ENCODE results near the gene NPAS3.

Gene NPAS3

DNA sequence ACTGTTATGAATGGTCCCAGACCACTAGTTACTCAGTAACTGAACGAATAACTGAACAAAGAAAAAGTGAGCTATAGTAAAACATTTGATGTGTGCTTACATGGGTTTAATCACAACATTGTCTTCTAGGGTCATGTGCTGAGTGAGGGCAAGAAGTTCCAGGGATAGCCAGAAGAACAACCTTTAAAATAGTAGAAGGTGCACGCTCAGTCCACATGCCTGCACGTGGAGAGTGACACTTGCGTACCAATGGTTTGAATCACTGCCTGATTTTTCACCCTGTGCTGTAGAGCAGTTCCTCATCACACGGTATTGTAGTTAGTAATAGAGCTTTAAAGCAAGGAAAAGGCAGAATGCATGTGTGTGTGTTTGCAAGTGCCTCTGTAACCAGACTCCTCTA lies 788.0 kb downstream of the NPAS3 start:
- H3K4me3 Mint-ChIP-seq: no peak overlapping the region
- no peaks in the 10 kb centered on the region for H3K9me3 Mint-ChIP-seq
- H3K27me3 Mint-ChIP-seq (ENCODE audit: low read depth): no peaks in the 10 kb centered on the region
- no peak overlapping the region for H3K27ac Mint-ChIP-seq
- TF ChIP-seq, protein P1, sequence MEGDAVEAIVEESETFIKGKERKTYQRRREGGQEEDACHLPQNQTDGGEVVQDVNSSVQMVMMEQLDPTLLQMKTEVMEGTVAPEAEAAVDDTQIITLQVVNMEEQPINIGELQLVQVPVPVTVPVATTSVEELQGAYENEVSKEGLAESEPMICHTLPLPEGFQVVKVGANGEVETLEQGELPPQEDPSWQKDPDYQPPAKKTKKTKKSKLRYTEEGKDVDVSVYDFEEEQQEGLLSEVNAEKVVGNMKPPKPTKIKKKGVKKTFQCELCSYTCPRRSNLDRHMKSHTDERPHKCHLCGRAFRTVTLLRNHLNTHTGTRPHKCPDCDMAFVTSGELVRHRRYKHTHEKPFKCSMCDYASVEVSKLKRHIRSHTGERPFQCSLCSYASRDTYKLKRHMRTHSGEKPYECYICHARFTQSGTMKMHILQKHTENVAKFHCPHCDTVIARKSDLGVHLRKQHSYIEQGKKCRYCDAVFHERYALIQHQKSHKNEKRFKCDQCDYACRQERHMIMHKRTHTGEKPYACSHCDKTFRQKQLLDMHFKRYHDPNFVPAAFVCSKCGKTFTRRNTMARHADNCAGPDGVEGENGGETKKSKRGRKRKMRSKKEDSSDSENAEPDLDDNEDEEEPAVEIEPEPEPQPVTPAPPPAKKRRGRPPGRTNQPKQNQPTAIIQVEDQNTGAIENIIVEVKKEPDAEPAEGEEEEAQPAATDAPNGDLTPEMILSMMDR (IDR thresholded peaks at IDR 0.05; ENCODE audit: unreplicated experiment in 3 of 3): no peak
- no peaks in the 10 kb centered on the region for H3K36me3 Mint-ChIP-seq (ENCODE audit: low read depth)
- H3K4me1 Mint-ChIP-seq: peaks cover 16% of the 10 kb centered on the region

DNA sequence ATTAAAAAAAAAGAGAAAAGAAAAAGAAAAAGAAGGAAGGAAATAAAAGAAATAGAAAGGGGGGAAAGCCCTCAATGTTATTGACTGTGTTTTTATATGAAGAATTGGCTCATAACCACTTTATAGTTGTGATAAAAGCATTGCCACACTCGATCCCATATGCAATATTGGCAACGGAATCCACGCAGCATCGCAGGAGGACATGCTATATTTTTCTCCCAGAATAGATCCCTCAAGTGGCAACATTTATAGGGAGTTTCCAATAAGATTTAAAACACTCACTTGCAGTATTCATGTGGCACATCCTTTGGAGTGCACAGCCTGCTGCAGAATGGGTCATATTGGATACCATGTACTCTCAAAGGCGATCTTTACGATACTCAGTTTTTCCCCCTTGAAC lies 788.9 kb downstream of the NPAS3 start:
- H3K4me1 Mint-ChIP-seq: peaks cover 16% of the 10 kb centered on the region
- TF ChIP-seq, protein P1 (IDR thresholded peaks at IDR 0.05; ENCODE audit: unreplicated experiment in 3 of 3): no peak
- no peaks in the 10 kb centered on the region for H3K36me3 Mint-ChIP-seq (ENCODE audit: low read depth)
- H3K27me3 Mint-ChIP-seq (ENCODE audit: low read depth): no peaks in the 10 kb centered on the region
- no peaks in the 10 kb centered on the region for H3K9me3 Mint-ChIP-seq
- no peak overlapping the region for H3K4me3 Mint-ChIP-seq
- no peak overlapping the region for H3K27ac Mint-ChIP-seq

DNA sequence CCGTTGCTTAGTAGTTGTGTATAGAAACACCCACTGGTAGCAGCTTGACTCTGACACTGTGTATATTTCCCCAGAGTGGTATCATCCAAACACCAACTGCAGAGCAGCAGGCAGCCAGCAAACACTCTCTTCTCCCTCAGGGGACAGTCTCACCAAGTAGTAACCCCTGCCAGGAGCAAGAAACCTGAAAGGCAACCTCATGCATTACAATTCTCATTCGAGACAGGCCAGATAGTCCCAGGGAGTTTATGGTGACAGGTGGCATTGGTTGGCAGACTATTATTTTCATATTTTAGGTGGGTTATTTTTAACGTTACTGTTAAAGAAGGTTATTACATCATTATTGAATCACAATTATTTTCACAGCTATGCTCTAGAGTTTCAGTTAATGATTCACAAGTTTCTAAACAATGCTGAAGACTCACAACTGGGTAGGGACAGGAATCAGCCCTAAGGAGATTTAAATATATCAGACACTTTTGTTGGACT lies 789.4 kb downstream of the NPAS3 start:
- no peaks in the 10 kb centered on the region for H3K27me3 Mint-ChIP-seq (ENCODE audit: low read depth)
- no peak overlapping the region for H3K4me3 Mint-ChIP-seq
- H3K9me3 Mint-ChIP-seq: no peaks in the 10 kb centered on the region
- H3K27ac Mint-ChIP-seq: no peak overlapping the region
- H3K4me1 Mint-ChIP-seq: peaks cover 16% of the 10 kb centered on the region
- H3K36me3 Mint-ChIP-seq (ENCODE audit: low read depth): no peaks in the 10 kb centered on the region
- TF ChIP-seq, protein P1 (IDR thresholded peaks at IDR 0.05; ENCODE audit: unreplicated experiment in 3 of 3): no peak

DNA sequence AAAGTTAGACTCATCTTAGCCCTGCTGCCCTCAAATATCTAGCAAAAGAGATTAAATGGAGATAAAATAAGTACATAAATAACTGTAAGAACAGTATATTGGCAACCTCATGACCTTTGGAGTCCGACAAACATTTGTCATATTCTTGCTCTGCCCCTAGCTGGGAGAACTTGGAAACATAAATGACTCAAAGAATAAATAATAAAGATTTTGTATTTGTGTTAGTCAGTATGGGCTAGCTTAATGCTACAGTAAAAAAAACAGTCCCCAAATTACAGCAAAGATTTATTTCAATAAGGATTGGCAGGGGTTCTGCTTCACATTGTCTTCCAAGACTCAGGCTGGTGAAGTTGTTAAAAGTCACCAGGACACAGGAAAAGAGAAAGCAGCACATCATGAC lies 791.5 kb downstream of the NPAS3 start:
- H3K27me3 Mint-ChIP-seq (ENCODE audit: low read depth): no peaks in the 10 kb centered on the region
- no peak overlapping the region for H3K4me3 Mint-ChIP-seq
- H3K36me3 Mint-ChIP-seq (ENCODE audit: low read depth): no peaks in the 10 kb centered on the region
- H3K4me1 Mint-ChIP-seq: peaks cover 16% of the 10 kb centered on the region
- TF ChIP-seq, protein P1 (IDR thresholded peaks at IDR 0.05; ENCODE audit: unreplicated experiment in 3 of 3): no peak
- H3K9me3 Mint-ChIP-seq: no peaks in the 10 kb centered on the region
- no peak overlapping the region for H3K27ac Mint-ChIP-seq

DNA sequence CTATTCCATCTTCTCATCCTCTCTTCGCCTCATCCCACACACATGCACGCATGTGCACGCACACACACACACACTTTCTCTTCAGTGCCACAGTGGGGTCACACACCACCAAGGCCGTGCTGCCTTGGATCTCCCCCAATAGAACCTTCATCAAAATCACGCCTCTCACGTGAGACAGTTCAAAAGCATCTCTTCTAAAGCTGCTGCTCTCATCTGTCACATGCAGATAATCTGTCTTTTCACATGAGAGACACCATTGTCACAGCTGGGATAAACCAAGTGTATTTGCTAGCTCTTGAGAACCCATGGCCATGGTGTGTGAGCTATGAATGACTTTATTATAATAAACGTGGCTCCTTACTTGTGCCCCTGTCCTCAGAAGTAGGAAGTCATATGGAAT lies 793.5 kb downstream of the NPAS3 start:
- Mint-ChIP-seq H3K9me3 (no peaks in the 10 kb centered on the region), H3K36me3 (ENCODE audit: low read depth) (peaks cover 7% of the 10 kb centered on the region), H3K4me1 (peaks cover 11% of the 10 kb centered on the region), H3K4me3 (no peak overlapping the region), H3K27ac (no peak overlapping the region), H3K27me3 (ENCODE audit: low read depth) (no peaks in the 10 kb centered on the region)
- TF ChIP-seq, protein P1 (IDR thresholded peaks at IDR 0.05; ENCODE audit: unreplicated experiment in 3 of 3): no peak

DNA sequence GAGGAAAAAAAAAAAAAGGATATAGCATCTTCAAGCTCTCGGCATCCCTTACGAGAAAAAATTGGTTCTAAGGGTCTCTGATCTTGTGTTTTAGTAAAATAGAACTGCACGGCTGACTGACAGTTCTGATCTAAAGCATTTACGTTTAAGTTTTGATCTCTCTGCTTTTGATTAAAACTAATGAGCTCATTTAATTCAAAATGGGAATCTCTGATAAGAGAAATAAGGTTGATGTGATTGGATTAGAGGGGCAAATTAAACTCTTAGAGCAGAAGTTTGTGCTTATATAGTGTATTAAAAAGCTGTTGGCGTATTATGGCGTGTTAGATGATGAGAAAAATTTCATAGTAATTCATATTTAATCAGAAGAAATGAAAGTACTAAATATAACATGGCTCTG lies 794.6 kb downstream of the NPAS3 start:
- no peak overlapping the region for H3K27ac Mint-ChIP-seq
- H3K36me3 Mint-ChIP-seq (ENCODE audit: low read depth): peaks cover 16% of the 10 kb centered on the region
- no peaks in the 10 kb centered on the region for H3K4me1 Mint-ChIP-seq
- peaks cover 4% of the 10 kb centered on the region for H3K27me3 Mint-ChIP-seq (ENCODE audit: low read depth)
- TF ChIP-seq, protein P1 (IDR thresholded peaks at IDR 0.05; ENCODE audit: unreplicated experiment in 3 of 3): no peak
- H3K9me3 Mint-ChIP-seq: no peaks in the 10 kb centered on the region
- H3K4me3 Mint-ChIP-seq: no peak overlapping the region

Measured in nephron (organoid).